Lower leg skin (tissue), 4 donors: ENCODE measurements around the gene HOXB8. TPM values are rescaled to one million over a fixed set of nuclear protein-coding genes. Genes with fewer than 3 reads are reported as not detected.

Experiments
- DNase-seq, 2 donors: peaks; one replicate each; pipeline ENCODE4 v3.0.0-alpha.2; 2019; ENCODE audit warnings: low spot score in 2 of 2
- H3K4me3 ChIP-seq: fragments of 200-600 bp; sonication (generic); 2 replicates; pipeline ENCODE4 v1.5.1; 2017; ENCODE audit warnings: mild to moderate bottlenecking, low read depth; ENCODE audit not compliant: poor library complexity, severe bottlenecking
- CTCF ChIP-seq, 3 donors: fragments of 450-650 bp; IDR thresholded peaks; one replicate each; pipeline ENCODE4 v1.5.1; 2016; ENCODE audit warnings: antibody characterized with exemption in 3 of 3, mild to moderate bottlenecking in 3 of 3, moderate library complexity in 2 of 3
- POLR2A ChIP-seq, 2 donors: fragments of 450-650 bp; IDR thresholded peaks; one replicate each; pipeline ENCODE4 v1.6.1; 2016 to 2017; ENCODE audit warnings: antibody characterized with exemption in 2 of 2, mild to moderate bottlenecking in 1 of 2, moderate library complexity in 1 of 2
- WGBS, 2 donors: methylation state at CpG; one replicate each; pipeline ENCODE4 v1.1.5; 2018; 5-methylcytosine and 5-hydroxymethylcytosine counted together
- intact Hi-C: fragments of 100-400 bp; cut with DNase I; formaldehyde crosslinking; loops from one replicate; pipeline ENCODE4 v1.15.0; 2023; ENCODE audit warnings: low total_unique reads
- microRNA counts, 2 donors: library from miRNA; unstranded; fragments of <30 nt; microRNA quantifications; one replicate each; lab custom pipeline; 2016
- microRNA-seq, 2 donors: library from miRNA; unstranded; fragments of <30 nt; microRNA quantifications; one replicate each; pipeline ENCODE4, GENCODE V29; 2016; ENCODE audit warnings: borderline replicate concordance in 2 of 2, borderline number of aligned reads in 1 of 2
- total RNA-seq, 4 donors: library from RNA; depleted of rRNA; stranded (reverse); fragments of >200 nt; gene quantifications; one replicate each; pipeline ENCODE4 v1.1.0, GENCODE V29; 2016

Gene HOXB8
- total RNA-seq, 4 donors from 2014 or later: 1.4 TPM; not detected in 3

GRCh38 chr17:48562934-48563333 is 52.2 kb downstream of the HOXB8 start:
- H3K4me3 ChIP-seq: no peak overlapping the region
- 76 to 77% methylated on average over 5 of the region's 5 CpGs for WGBS, 2 donors
- intact Hi-C loops: no loop called here
- TF ChIP-seq POLR2A (IDR thresholded peaks at IDR 0.05): no peak
- no peak for TF ChIP-seq CTCF (IDR thresholded peaks at IDR 0.05)
- no peak for DNase-seq

MicroRNAs encoded within 50 kb of the gene (microRNA counts, 767-probe panel; counts per million panel counts)
- 358 to 7,572 counts per million in 2 donors for microRNA hsa-miR-10a-5p (lab: Ali Mortazavi, UCI)

Small RNAs within 50 kb of the gene (microRNA-seq; reads per million reads assigned to microRNA genes)
- gene MIR196A1: 10.2 to 22.1 reads per million in 2 donors

Other genes with a start within 250 kb of the HOXB8 start
- gene SKAP1, start 185.1 kb downstream of the HOXB8 start, total RNA-seq: 1 to 10 TPM in 1 of 4 donors, under 1 TPM in 1, not detected in 2; 0.99 to 1.2 TPM
- under 1 TPM in 2 of 4 donors, not detected in 2; 0.19 to 0.52 TPM for gene HOXB1, start 84.3 kb downstream of the HOXB8 start, total RNA-seq
- gene HOXB2, start 70.2 kb downstream of the HOXB8 start, total RNA-seq: 10 to 100 TPM in 3 of 4 donors, 1 to 10 TPM in 1; 5.8 to 34.9 (median 20.9) TPM
- 1 to 10 TPM in 2 of 4 donors, under 1 TPM in 2; 0.42 to 2.9 (median 1.4) TPM for gene HOXB4, start 36.9 kb downstream of the HOXB8 start, total RNA-seq
- 10 to 100 TPM in 1 of 4 donors, 1 to 10 TPM in 2, under 1 TPM in 1; 0.97 to 14.1 (median 3.9) TPM for gene HOXB3, start 25.1 kb downstream of the HOXB8 start, total RNA-seq
- under 1 TPM in 2 of 4 donors, not detected in 2; 0.15 to 0.55 TPM for gene HOXB5, start 21.5 kb downstream of the HOXB8 start, total RNA-seq
- gene HOXB6, start 10.3 kb downstream of the HOXB8 start, total RNA-seq: 1 to 10 TPM in 1 of 4 donors, under 1 TPM in 3; 0.27 to 4.6 (median 0.45) TPM
- gene HOXB7, start 4.3 kb downstream of the HOXB8 start, total RNA-seq: 10 to 100 TPM in 1 of 4 donors, 1 to 10 TPM in 3; 1.3 to 11.5 (median 5.3) TPM
- under 1 TPM in 2 of 4 donors, not detected in 2; 0.07 to 0.29 TPM for gene HOXB9, start 11.1 kb upstream of the HOXB8 start, total RNA-seq
- gene PRAC1, start 107.2 kb upstream of the HOXB8 start, total RNA-seq: not detected
- not detected for gene PRAC2, start 107.9 kb upstream of the HOXB8 start, total RNA-seq
- under 1 TPM in 3 of 4 donors, not detected in 1; 0.07 to 0.84 (median 0.08) TPM for gene HOXB13, start 113.5 kb upstream of the HOXB8 start, total RNA-seq
- not detected for gene TTLL6, start 201.9 kb upstream of the HOXB8 start, total RNA-seq
- 100 to 1,000 TPM in 3 of 4 donors, 10 to 100 TPM in 1; 97.7 to 112 (median 106) TPM for gene CALCOCO2, start 215.7 kb upstream of the HOXB8 start, total RNA-seq